Stomach (tissue), 9 donors: ENCODE data around the gene LARGE1. TPM values are rescaled to one million over a fixed set of nuclear protein-coding genes. Genes with fewer than 3 reads are reported as not detected.

Experiments
- DNase-seq, 2 donors: peaks; one replicate each; pipeline versions ENCODE4 v3.0.0 to v3.0.0-alpha.2; 2013 to 2019
- H3K27ac ChIP-seq, 5 donors: fragments of 200-600 bp in 4 of 5; sonication (generic) in 4 of 5; one replicate each; pipeline ENCODE4 v1.5.1; 2013 to 2019; ENCODE audit warnings: mild to moderate bottlenecking in 1 of 5, moderate library complexity in 1 of 5
- H3K27me3 ChIP-seq, 3 donors: fragments of 200-600 bp; sonication (generic); one replicate each; pipeline ENCODE4 v1.5.1; 2017 to 2019; ENCODE audit warnings: mixed run types in 1 of 3
- H3K36me3 ChIP-seq, 4 donors: fragments of 200-600 bp; sonication (generic); 1 replicate in 3 of 4; 2 replicates in 1 of 4; pipeline ENCODE4 v1.5.1; 2016 to 2019
- H3K4me1 ChIP-seq, 4 donors: fragments of 200-600 bp; sonication (generic); one replicate each; pipeline ENCODE4 v1.5.1; 2016 to 2019
- H3K4me3 ChIP-seq, 4 donors: fragments of 200-600 bp; sonication (generic) in 3 of 4; one replicate each; pipeline ENCODE4 v1.5.1; 2016 to 2019; ENCODE audit warnings: mild to moderate bottlenecking in 1 of 4
- H3K9me3 ChIP-seq, 4 donors: fragments of 200-600 bp; sonication (generic); one replicate each; pipeline ENCODE4 v1.5.1; 2016 to 2019
- CTCF ChIP-seq, 7 experiments: fragments of 450-650 bp in 4 of 7; fragments of 200-600 bp in 3 of 7; sonication (generic) in 3 of 7; IDR thresholded peaks; one replicate each; pipeline ENCODE4 v1.5.1; 2016 to 2019; ENCODE audit warnings: antibody characterized with exemption in 7 of 7, control low read depth in 2 of 7, mild to moderate bottlenecking in 1 of 7
- EP300 ChIP-seq: sonication (generic); formaldehyde crosslinking; IDR thresholded peaks from one replicate; pipeline ENCODE4 v1.6.1; 2017; ENCODE audit warnings: antibody characterized with exemption
- POLR2A ChIP-seq, 4 donors: fragments of 450-650 bp; IDR thresholded peaks; one replicate each; pipeline ENCODE4 v1.6.1; 2016; ENCODE audit warnings: antibody characterized with exemption in 4 of 4, control low read depth in 2 of 4, mild to moderate bottlenecking in 1 of 4, moderate library complexity in 1 of 4
- POLR2AphosphoS5 ChIP-seq, 3 donors: sonication (generic); formaldehyde crosslinking; IDR thresholded peaks; one replicate each; pipeline ENCODE4 v1.6.1; 2016; ENCODE audit warnings: antibody characterized with exemption in 3 of 3
- WGBS, 5 donors: extraction: QIAGEN DNeasy Blood & Tissue Kit in 3 of 5; methylation state at CpG; one replicate each; pipeline versions ENCODE4 v1.1.5 to v1.1.7; 2013 to 2018; 5-methylcytosine and 5-hydroxymethylcytosine counted together
- intact Hi-C: fragments of 100-400 bp; cut with DNase I; formaldehyde crosslinking; loops from one replicate; pipeline ENCODE4 v1.15.1; 2023; ENCODE audit warnings: low total_unique reads
- polyA plus RNA-seq, 3 donors: library from polyadenylated mRNA; stranded (reverse); fragments of 200-250 nt; gene quantifications; one replicate each; pipeline ENCODE4 v1.2.3, GENCODE V29; 2013
- total RNA-seq, 5 donors: library from RNA; depleted of rRNA; stranded (reverse); fragments of >200 nt; gene quantifications; one replicate each; pipeline versions ENCODE4 v1.1.0 to v1.2.3, GENCODE V29; 2014 to 2016
- donor health status: healthy with polysubstance abuse.
- donor health status: Bipolar disorder and iron deficiency.
- donor health status: healthy.

LARGE1 gene
- total and polyA plus RNA-seq, 8 donors: 3.5 to 110 (median 51.6) TPM

- WGBS, 5 donors: 67 to 75% (median 70%) methylated on average over 4 of the region's 4 CpGs
- H3K4me3 ChIP-seq: no peak overlapping the region
- TF ChIP-seq EP300 (no peak), POLR2A (IDR thresholded peaks at IDR 0.05) (no peak), CTCF (IDR thresholded peaks at IDR 0.05) (no peak), POLR2AphosphoS5 (IDR thresholded peaks at IDR 0.05) (no peak)
- DNase-seq: no peak
- H3K27me3 ChIP-seq: no peaks in the 10 kb centered on the region
- H3K9me3 ChIP-seq: no peaks in the 10 kb centered on the region
- no peak overlapping the region for H3K27ac ChIP-seq
- intact Hi-C loops: no loop called here
- H3K4me1 ChIP-seq: peaks cover 3 to 37% (median 18%) of the 10 kb centered on the region in 4 donors
- no peaks in the 10 kb centered on the region for H3K36me3 ChIP-seq
These were observed 31.5 kb downstream of the LARGE1 start for GRCh38 chr22:33888821-33889220.

GRCh38 chr22:33887173-33887572 is 33.1 kb downstream of the LARGE1 start:
- intact Hi-C loops: no loop called here
- no peak overlapping the region for H3K4me3 ChIP-seq
- no peaks in the 10 kb centered on the region for H3K36me3 ChIP-seq
- H3K9me3 ChIP-seq: no peaks in the 10 kb centered on the region
- WGBS, 5 donors: 89 to 96% (median 92%) methylated on average over 13 of the region's 13 CpGs
- H3K27me3 ChIP-seq: no peaks in the 10 kb centered on the region
- H3K27ac ChIP-seq: no peak overlapping the region
- DNase-seq: no peak
- TF ChIP-seq POLR2A (IDR thresholded peaks at IDR 0.05) (no peak), CTCF (IDR thresholded peaks at IDR 0.05) (no peak), EP300 (no peak), POLR2AphosphoS5 (IDR thresholded peaks at IDR 0.05) (no peak)
- H3K4me1 ChIP-seq: peaks cover 0 to 34% (median 21%) of the 10 kb centered on the region in 4 donors

GRCh38 chr22:33886696-33887095 is 33.6 kb downstream of the LARGE1 start:
- intact Hi-C loops: no loop called here
- TF ChIP-seq POLR2AphosphoS5 (IDR thresholded peaks at IDR 0.05) (no peak), POLR2A (IDR thresholded peaks at IDR 0.05) (no peak), CTCF (IDR thresholded peaks at IDR 0.05) (no peak), EP300 (no peak)
- Histone ChIP-seq H3K36me3 (no peaks in the 10 kb centered on the region), H3K9me3 (no peaks in the 10 kb centered on the region), H3K27me3 (no peaks in the 10 kb centered on the region), H3K27ac (no peak overlapping the region), H3K4me3 (no peak overlapping the region), H3K4me1 (peaks cover 0 to 34% (median 20%) of the 10 kb centered on the region in 4 donors)
- WGBS, 5 donors: 59 to 80% (median 69%) methylated on average over 5 of the region's 5 CpGs
- DNase-seq: no peak

- intact Hi-C loops: no loop called here
- Histone ChIP-seq H3K4me3 (no peak overlapping the region), H3K27ac (no peak overlapping the region), H3K9me3 (no peaks in the 10 kb centered on the region), H3K4me1 (peaks cover 0 to 29% (median 16%) of the 10 kb centered on the region in 4 donors), H3K27me3 (no peaks in the 10 kb centered on the region), H3K36me3 (no peaks in the 10 kb centered on the region)
- TF ChIP-seq EP300: no peak
- TF ChIP-seq POLR2AphosphoS5 (IDR thresholded peaks at IDR 0.05): no peak
- TF ChIP-seq CTCF (IDR thresholded peaks at IDR 0.05): no peak
- no peak for TF ChIP-seq POLR2A (IDR thresholded peaks at IDR 0.05)
- no peak for DNase-seq
- 87 to 92% (median 88%) methylated on average over 7 of the region's 7 CpGs for WGBS, 5 donors
These were observed 35.4 kb downstream of the LARGE1 start for GRCh38 chr22:33884829-33885228.
